ENCODE measurements around the gene TMEM63A.
"Not testable (repeated sequence)": the region's sequence is repeated elsewhere in the genome, so short reads cannot be mapped to it uniquely, and the experiment has no call there.

The TMEM63A gene

GRCh38 chr1:225806736-225807135 is 75.4 kb downstream of the TMEM63A start:
- in situ Hi-C loops (cut with MboI; ENCODE audit: low sequenced_read_pairs), result not testable (repeated sequence)

GRCh38 chr1:225806249-225806648 is 75.9 kb downstream of the TMEM63A start:
- in situ Hi-C loops (cut with MboI; ENCODE audit: low sequenced_read_pairs), result no loop called here

- in situ Hi-C loops (cut with MboI; ENCODE audit: low sequenced_read_pairs), result not testable (repeated sequence)
Observed at GRCh38 chr1:225801146-225801545, 81.0 kb downstream of the TMEM63A start.

GRCh38 chr1:225796097-225796496 is 86.1 kb downstream of the TMEM63A start:
- in situ Hi-C loops (cut with MboI; ENCODE audit: low sequenced_read_pairs), result not testable (repeated sequence)

Data from HL-60/S4 (cell line).